Measurements from ENCODE around the gene SETMAR.
"Not testable (repeated sequence)": the region's sequence is repeated elsewhere in the genome, so short reads cannot be mapped to it uniquely, and the experiment has no call there.

Gene SETMAR

DNA sequence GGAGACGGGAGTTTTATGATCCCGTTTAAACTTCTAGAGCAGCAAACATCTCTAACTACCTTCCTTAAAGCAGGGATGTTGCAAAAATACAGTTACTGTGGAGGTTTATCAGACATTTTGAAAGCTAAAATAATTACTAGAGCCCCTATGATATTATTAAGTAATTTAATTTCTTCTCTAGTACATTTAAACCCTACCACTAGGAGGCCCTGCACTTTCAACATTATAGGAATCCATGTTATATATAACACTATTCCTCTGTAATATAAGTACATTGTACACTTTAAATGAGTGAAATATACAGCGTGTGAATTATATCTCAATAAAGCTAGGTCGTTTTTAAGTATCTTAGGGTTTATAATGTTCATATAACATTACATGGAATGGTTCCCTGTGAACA is 11.5 kb downstream of the SETMAR start:
- no peak for DNase-seq

DNA sequence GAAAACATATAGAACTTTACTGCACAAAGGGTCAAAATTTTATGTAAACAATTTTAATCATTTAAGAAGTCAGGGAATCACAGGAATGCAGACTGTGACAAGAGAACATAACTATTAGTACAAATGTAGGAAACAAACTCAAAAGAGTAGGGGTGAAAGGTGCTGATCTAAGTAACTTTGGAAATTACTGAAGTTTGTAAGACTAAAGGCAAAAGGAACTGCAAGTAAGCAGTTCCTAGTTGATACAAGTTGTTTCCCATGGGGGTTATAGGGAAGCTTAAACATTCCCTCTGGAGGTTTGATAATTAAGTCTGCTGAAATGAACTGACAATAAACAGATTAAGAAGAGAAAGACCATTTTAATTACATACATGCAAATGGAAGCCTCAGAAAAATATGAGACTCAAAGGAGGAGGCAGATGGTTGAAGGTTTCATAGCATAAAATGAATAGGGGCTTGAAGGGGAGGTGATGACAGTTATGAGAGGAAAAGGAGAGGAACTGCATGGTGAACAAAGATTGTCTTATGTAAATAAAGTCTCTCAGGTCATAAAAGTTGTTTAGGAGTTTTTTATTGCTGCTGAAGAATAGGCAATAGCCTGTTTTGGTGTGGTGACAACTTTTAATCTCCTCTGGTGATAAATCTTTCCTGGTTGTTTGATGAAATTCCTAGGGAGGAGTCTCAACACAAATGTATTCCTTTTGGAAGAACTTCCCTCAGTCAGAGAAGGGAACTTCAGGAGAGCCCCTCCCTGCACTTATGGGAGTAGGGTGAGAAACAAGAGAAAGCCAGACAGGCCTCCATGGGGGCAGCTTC is 17.1 kb downstream of the SETMAR start:
- DNase-seq: no peak

DNA sequence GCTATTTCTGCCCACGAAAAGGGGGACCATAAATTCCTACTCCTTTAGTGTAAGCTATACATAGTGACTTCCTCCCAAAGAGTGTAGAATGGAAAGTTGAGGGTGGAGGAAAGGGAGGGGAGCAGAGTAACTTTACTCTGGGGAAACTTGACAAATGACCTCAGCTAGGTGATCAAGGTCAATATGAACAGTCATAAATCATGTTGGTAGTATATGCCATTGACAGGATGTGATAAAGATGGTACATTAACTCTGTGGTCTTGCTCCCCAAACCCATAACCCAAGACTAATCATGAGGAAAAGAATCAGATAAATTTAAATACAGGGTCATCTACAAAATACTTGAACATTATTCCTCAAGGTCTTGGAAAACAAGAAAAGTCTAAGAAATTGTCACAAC is 18.6 kb downstream of the SETMAR start:
- no peak for DNase-seq

DNA sequence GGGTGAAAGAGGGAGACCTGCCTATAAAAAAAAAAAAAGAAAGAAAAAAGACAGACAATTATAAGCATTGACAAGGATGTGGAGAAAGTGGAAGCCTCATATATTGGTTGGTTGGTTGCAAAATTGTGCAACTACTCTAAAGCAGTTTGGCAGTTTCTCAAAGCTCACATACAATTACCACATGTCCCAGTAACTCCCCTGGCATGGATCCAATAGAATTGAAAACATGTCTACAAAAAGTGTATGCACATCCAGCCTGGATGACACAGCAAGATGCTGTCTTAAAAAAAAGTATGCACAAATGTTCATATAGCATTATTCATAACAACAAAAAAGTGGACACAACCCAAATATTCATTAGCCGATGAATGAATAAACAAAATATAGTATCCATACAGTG is 19.5 kb downstream of the SETMAR start:
- DNase-seq: no peak

DNA sequence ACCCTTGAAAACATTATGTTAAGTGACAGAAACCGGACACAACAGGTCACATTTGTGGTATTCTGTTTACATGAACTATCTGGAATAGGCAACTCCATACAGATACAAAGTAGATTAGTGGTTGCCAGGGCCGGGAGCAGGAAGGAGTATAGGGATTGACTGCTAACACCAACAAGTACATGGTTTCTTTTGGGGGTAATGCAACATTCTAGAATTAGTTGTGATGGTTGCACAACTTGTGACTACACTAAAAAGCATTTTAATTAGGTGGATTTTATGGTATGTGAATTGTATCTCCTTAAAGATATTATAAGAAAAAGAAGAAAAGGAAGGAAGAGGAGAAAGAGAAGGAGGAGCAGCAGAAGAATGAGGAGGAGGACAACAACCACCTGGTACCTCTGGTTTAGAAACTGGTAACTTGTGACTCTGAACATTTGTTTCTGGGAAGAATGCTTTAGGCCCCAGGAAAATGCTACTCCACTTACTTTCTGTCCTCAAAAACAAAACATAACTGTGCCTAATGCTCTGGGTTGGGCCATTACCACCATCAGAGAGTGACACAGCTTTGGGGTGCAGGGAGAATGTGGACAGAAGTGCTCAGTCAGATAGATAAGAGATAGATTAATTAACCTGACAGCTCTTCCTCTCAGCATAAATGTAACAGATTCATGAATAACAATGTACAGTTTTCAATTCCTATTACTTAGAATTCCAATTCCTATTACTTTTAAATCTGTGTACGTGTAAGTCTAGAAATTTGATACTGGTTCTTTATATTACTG is 20.3 kb downstream of the SETMAR start:
- DNase-seq: no peak

DNA sequence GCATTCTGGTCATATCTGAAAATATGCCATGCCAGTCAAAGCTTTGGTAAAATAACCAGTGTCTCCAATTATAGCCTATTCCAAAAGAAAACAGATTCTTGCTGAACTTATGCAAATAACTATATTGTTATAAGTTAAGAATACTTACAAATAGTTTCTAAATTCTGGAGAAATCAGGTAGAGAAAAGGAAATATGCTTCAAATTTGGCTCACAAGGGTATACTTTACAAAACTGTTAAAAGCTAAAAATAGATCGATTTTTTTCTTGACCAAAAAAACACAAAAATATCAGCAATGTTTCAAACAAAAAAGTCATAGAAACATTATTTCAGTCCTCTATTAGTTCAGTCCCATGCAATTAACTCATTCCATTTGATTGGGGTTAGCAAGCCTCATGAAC is 23.7 kb downstream of the SETMAR start:
- DNase-seq: no peak

DNA sequence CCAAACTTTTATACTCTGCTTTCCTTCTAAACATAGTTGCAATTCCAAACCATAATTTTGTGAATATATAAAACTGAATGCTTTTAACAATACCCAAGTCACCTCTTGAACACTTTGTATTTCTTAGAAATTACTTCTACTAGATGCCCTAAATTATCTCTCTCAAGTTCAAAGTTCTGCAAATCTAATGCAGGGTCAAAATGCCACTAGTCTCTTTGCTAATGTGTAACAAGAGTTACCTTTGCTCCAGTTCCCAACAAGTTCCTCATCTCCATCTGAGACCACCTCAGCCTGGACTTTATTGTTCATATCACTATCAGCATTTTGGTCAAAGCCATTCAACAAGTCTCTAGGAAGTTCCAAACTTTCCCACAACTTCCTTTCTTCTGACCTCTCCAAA is 26.6 kb downstream of the SETMAR start:
- not testable (repeated sequence) for DNase-seq

DNA sequence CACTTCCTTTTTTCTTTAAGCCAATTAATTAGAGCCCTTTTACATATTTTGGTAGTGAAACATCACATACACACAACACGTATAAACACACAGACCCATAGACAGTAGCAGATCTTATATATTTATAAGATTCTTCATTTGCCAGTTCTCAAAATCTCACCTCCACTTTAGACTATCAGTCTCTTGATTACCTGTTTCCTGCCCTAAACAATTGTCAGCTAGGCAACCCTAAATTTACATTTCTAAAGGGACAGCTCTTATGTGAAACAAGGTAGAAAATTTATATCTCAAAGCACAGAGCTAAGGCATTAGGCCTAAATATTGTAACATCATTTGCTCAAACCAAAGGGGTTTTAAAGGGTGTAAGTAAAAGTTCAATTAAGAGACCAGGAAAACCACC is 28.9 kb downstream of the SETMAR start:
- DNase-seq: no peak

DNA sequence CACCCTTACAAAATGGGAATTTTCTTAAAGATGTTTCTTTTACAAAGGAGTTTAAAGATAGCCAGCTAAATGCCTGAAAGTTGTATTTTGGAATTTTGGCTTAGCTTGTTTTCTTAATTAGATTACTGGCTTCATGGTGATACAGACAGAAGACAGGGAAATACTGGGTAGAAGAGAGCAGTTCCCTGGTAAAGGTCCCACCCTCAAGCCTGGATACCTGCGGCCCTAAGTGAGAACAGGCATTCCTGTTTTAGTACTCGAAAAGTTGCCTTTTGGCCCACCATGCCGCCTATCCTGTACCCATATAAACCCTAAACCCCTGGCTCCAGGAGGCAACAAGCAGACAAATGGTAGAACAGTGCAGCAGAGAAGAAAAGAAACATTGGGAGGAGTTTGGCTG is 29.4 kb downstream of the SETMAR start:
- no peak for DNase-seq

DNA sequence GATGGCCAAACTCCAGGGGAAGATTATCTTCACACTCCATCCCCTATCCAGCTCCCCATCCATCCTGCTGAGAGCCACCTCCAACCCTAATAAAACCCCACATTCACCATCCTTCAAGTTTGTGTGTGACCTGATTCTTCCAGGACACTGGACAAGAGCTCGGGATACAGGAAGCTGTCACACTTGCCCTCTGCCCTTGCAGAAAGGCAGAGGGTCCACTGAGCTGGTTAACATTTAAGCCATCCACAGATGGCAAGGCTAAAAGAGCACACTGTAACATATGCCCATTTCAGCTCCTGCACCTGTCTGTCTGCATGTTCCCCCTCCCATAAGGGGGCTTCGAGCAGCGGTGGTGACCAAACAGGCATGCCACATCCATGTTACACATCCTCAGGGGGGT is 29.8 kb downstream of the SETMAR start:
- DNase-seq: no peak

DNA sequence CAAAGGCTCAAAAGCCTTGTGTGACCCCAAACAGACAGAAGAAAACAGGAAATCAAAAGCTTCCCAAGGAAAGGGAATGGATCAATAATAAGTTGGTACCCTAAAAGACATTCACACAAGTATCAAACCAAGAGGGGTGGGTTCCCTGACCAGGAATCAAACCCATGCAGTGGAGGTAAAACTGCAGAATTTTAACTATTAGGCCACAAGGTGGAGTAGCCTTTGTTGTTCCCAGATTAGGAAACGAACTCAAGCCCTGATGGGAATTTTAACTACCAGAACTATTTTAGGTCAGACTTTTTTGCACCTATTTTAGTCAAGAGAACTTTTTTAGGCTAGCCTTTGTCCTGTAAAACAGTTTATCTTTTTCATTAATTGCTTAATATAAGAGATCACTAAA is 31.4 kb downstream of the SETMAR start:
- DNase-seq: no peak

DNA sequence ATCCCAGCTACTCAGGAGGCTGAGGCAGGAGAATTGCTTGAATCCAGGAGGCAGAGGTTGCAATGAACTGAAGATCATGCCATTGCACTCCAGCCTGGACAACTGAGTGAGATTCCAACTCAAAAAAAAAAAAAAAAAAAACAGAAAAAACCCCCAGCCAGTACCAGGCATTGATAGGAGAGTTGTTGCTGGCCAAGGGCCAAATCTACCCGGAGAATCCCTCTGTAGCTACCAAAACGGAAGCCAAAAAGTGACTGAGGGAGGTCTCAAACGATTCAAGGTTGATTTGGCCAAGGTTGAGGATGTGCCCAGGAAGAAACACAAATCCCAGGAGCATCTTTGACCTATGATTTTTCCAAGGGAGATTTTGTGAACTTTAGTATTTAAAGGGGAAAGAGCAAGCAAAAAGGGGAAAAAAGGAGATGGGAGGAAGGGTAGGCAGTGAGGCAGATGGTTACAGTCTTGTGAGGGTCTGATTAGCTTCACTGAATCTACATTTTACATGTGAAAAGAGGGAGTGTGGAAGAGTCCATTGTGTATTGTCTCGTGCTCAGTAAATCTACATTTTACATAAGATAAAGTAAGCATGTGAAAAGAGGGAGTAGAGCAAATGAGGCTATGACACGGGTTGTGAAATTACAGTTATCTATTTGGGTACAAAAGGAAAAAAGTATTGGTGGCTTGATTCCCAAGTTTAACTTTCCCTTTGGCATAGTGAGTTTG is 32.8 kb downstream of the SETMAR start:
- DNase-seq: no peak

DNA sequence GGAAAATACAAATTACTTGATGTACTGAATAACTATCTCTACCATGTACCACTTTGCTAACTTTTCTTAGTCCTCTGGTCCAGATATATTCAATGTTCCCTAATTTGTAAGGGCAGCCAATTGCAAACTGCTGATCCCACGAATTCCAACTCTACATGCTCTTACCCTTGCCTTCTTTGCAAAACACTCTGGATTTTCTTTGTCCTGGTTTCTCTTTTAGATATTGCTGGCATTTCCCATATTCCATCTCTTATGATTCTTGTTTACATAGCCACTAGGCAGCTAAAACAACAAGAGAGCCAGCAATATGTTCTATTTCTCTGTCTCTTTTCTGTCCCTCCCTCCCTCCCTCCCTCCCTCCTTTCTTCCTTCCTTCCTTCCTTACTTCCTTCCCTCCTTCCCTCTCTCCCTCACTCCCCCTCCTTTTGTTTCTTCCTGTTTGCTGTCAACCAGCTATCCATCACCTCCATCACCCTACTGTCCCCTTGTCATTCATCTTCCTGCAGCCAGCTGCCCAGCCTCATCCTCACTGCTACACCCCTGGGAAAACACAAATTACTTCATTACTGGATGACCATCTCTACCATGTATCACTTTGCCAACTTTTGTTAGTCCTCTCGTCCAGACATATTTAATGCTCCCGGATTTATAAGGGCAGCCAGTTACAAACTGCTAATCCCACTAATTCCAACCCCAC is 33.8 kb downstream of the SETMAR start:
- no peak for DNase-seq

DNA sequence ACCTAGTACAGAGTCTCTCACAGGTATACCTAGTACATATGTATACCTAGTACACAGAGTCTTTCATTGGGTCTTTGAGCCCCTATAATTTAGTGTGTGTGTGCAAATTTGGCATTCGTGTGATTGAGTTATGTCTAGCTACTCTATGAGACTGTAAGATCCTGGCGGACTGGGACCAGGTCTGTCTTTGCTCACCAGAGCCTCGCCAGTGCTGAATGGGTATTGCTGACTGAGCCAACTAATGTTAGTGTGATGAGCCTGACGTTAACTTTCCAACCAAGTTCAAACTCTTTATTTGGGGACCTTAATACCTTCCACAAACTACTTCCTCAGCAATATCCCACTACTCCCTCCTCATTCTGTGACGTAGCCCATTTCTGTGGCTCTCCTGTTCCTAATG is 35.6 kb downstream of the SETMAR start:
- DNase-seq: no peak

DNA sequence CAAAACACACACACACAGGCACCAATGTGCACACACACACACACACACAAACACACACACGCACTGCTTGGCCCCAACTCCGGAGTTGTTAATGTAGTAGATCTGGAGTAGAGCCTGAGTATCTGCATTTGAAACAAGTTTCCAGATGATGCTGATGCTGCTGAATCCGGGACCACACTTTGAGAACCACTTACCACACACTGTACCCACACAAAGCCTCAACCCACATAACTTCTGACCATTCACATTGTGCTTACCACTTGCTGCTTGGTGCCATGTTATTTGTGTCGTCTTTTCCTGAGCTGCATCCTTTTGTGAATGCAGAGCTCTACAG is 36.9 kb downstream of the SETMAR start:
- no peak for DNase-seq

DNA sequence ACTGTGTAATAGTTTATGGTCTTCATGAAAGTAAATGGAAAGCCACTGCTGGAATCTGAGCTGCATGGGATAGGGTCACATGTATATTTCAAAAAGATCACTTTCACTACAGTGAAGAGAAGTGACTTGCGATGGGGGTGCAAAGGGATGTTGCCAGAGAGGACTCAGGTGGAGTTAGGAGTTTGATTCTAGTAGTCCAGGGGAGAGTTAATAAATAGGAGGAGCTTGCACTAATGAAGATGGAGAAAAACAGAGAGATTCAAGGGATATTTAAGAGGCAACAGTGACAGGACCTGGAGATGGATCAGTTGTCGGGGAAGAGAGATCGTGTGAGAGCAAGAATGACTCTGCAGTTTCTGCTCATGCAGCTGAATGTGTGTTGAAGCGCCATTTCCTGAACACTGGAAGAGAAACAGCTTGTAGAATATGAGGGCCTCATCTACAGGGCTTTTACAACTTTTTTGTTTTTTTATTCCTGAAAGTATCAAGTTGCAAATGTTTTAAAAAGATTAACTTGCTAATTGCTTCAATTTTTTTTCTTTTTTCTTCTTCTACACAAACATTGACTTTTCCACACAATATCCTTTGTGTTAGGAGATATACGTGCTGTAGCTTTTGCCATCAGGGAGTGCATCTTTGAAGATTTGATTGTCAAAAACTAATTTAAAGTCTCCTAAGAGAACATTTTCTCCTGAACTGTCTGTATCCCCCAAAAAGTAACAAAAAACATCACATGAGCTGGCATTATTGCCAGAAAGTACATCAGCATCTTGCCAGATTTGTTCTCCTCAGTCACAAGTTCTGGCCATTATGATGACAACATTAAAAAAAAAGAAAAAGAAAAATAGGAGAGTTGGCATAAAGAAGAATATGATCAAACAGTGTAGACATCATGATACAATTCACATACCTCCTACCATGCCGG is 37.5 kb downstream of the SETMAR start:
- DNase-seq: peak; percentile 8

DNA sequence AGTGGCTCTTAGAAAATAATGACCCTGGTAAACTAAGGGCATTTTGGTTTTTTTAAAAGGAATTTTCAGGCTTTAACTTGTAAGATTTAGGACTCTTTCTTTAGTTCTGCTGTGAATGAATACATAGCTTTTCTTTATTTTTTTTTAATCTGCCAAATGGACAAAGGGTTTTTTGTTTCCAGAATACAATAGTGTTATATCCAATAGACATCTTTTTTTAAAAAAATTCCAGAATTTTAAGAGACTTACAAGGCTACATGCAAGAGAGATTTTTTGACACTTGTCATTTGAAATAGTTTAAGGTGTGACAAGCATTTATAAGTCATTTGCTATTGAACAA is 38.1 kb downstream of the SETMAR start:
- no peak for DNase-seq

DNA sequence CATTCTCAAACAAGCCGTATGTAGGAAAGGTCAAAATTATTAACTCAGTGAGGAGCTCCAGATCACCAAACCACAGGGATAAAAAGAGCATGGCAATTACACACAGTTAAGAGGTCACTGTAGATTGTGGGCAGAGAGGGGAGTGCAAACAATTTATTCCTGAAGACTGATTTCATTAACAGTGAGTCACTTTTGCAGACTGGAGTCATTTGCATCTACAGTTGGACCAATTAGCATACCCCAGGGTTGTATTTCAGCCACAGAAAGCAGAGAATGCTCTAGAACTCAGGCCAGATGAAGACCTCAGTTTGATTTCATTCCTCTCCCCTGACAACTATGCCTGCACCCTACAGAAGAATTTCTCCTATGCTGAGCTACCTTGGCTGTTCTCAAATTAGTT is 40.1 kb downstream of the SETMAR start:
- DNase-seq: no peak

DNA sequence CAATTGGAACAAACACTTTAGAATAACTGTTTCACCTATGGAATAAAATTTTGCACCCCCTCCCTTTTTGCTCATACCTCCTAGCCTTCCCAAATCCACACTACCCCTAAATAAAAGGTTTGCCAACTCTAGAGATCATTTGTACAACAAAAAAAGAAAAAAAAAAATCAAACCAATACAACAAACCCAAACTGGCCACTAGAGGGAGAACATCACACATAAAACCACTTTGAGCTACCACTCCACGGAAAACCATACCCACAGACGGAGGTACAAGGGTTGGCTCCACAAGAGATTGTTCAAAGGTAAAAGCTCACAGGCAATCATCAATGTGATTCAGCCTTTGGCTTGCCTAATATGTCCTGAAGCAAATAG is 47.6 kb downstream of the SETMAR start:
- peak; percentile 78 for DNase-seq

DNA sequence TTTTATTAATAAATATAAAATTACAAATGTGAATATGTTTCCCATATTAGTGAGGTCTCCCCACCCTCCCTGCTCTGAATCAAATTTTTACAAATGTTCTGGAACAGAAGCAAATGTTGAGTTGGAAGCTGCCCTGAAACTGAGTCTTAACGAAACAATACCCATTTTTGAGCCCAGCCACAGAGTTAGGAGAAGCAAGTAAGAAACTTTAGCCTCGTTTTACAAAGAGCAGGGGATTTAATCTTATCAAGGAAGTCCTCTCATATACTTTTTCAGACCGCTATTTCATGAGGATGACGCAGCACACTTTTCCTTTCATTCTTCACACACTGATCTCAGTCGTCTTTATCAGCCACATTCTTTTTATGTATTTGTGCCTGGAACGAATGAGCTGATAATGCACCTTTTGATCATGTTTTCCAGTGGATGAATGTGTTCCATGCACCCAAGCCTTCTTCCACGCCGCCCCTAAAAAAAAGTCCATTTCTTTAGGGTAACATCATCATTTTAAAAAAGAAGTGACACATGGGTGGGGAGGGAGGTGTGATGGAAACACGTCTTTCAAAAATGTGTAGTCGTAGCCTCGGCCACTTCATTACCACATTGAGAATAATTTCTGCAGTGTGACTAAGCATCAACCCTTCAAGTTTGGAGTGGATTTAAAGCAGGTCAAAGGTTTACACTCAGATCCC is 48.1 kb downstream of the SETMAR start:
- DNase-seq: peak; percentile 32

DNA sequence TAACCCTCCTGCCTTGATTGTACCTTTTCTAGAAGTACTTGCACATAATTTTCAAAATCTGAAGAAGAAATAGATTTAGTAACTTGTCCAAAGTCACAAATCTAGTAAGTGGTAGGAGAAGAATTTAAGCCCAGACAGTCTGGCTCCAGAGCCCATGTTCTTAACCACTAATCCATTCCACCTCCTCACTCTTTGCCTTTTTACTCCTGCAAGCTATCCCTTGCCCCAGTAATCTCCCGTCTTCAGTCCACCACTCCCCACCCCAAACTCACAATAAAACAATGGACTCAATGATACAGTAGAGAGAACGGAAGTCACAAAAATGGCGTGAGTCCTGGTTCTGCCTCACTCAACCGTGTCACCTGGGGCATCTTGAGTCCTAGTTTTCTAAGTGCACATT is 48.7 kb downstream of the SETMAR start:
- DNase-seq: no peak
